Adrenal gland (tissue), 5 donors: ENCODE results near the gene RARB.

Experiments
- CTCF ChIP-seq, 6 experiments: fragments of 450-650 bp in 4 of 6; fragments of 200-600 bp in 2 of 6; sonication (generic) in 1 of 6; IDR thresholded peaks; 1 replicate in 5 of 6; 2 replicates in 1 of 6; pipeline versions ENCODE4 v1.5.1 to v1.8.0; 2016 to 2021; ENCODE audit warnings: antibody characterized with exemption in 6 of 6, mild to moderate bottlenecking in 2 of 6, moderate library complexity in 1 of 6
- POLR2A ChIP-seq, 2 donors: fragments of 450-650 bp; IDR thresholded peaks; one replicate each; pipeline ENCODE4 v1.6.1; 2017; ENCODE audit warnings: antibody characterized with exemption in 2 of 2, mild to moderate bottlenecking in 2 of 2, moderate library complexity in 1 of 2
- donor health status: DM: no; HTN: no; CAD: no.

GRCh38 chr3:25437953-25438352 lies 9.9 kb downstream of the RARB start:
- TF ChIP-seq CTCF (IDR thresholded peaks at IDR 0.05) (no peak), POLR2A (IDR thresholded peaks at IDR 0.05) (no peak)
